A549 treated with ZK216348 at 1 μM for 4 hours (cell line): ENCODE measurements around the gene NKX6-2. TPM values are rescaled to one million over a fixed set of nuclear protein-coding genes. Genes with fewer than 3 reads are reported as not detected.

Source experiments
- total RNA-seq: library from RNA; stranded (reverse); fragments of 200-300 nt; extraction: Qiagen RNA extraction; gene quantifications from 5 replicates; pipeline ENCODE4 v1.2.3, GENCODE V29; 2022; ENCODE audit warnings: low read depth

NKX6-2 gene
- total RNA-seq, result 0.18 to 0.41 TPM (median 0.35 TPM) in 4 of 5 replicates, not detected in the other

DNA sequence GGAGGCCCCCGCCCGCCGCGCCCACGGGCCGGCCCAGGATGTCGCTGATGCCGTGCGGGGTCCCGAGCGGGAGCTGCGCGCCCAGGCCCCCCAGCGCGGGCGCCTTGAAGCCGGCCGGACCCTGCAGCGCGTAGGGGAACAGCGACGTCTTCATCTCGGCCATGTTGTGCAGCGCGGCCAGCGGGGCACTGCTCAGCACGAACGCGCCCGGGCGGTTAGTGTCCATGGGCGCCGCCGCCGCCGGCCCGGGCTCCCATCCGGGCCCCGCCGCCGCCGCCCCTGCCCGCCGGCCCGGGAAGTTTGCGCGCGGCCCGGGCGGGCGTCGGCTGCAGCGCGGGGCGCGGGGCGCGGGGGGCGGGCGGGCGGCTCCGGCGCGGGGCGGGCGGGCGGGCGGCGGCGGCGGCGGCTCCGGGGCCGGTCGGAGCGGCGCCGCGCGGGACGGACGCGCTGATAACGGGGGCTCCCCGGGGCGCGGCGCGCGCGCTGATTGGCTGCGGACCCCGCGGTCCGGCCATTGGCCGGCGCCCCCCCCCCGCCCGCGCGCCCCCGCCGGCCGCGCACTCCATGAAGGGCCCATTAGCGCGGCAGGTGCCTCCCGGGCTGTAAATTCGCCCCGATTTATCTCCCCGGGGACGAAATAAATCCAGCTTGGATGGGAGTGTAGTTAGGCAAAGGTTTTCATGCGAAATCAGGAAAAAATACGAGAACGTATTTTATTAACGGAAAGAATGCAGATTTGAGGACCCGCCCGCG lies at the start of gene NKX6-2:
Gene NKX6-2, minus strand, starts transcription at position 425 of the 753 bp plus-strand sequence. Its CDS starts 199 bp downstream, at position 226.

Other genes starting within 250 kb of the NKX6-2 start
- 11.6 to 14.3 TPM (median 13.5 TPM) in 5 replicates for gene INPP5A, start 248.4 kb downstream of the NKX6-2 start, total RNA-seq
- 0.98 to 2.4 TPM (median 1.4 TPM) in 5 replicates for gene CFAP46, start 156.4 kb upstream of the NKX6-2 start, total RNA-seq